BJ (cell line): ENCODE data around the gene TNK1. TPM values are rescaled to one million over a fixed set of nuclear protein-coding genes. Genes with fewer than 3 reads are reported as not detected.
A peak's percentile ranks its signal among the peaks of the same experiment; 100 is the strongest.

Source experiments
- CTCF ChIA-PET: fragments of 350-600 bp; formaldehyde crosslinking; extraction: SDS; loops from one replicate; lab custom pipeline; 2021; ENCODE audit warnings: antibody characterized with exemption, inconsistent platforms; lab: Yijun Ruan, JAX
- POLR2A ChIA-PET: fragments of 300-600 bp; sonication (Branson Sonifier 250); formaldehyde crosslinking; extraction: SDS; loops from one replicate; lab custom pipeline; 2021; ENCODE audit warnings: antibody characterized with exemption; lab: Charles Lee
- DNase-seq: peaks from one replicate; pipeline ENCODE4 v3.0.0-alpha.2; 2011; ENCODE audit warnings: low read depth
- H3K27me3 ChIP-seq: 2 replicates; pipeline ENCODE4 v1.6.0; 2011; ENCODE audit warnings: low read length; ENCODE audit not compliant: control insufficient read depth, insufficient read depth
- H3K36me3 ChIP-seq: 2 replicates; pipeline ENCODE4 v1.5.1; 2011; ENCODE audit warnings: low read length; ENCODE audit not compliant: control insufficient read depth, insufficient read depth
- H3K4me3 ChIP-seq: 2 replicates; pipeline ENCODE4 v1.5.1; 2011; ENCODE audit warnings: low read depth, mild to moderate bottlenecking, control low read depth, low read length
- polyA plus RNA-seq: library from polyadenylated mRNA; depleted of rRNA; stranded (reverse); fragments of >200 nt; gene quantifications from 2 replicates; pipeline ENCODE4 v1.2.3, GENCODE V29; 2011
- TF ChIP-seq, protein P1 (sequence below): IDR thresholded peaks from 2 replicates; pipeline ENCODE4 v1.5.1; 2011; ENCODE audit warnings: low read depth, mild to moderate bottlenecking, control low read depth, inconsistent platforms, low read length, moderate library complexity; ENCODE audit not compliant: insufficient read depth

TNK1 gene
- polyA plus RNA-seq, 1 experiment, result 2.2 TPM

- TF ChIP-seq, protein P1, sequence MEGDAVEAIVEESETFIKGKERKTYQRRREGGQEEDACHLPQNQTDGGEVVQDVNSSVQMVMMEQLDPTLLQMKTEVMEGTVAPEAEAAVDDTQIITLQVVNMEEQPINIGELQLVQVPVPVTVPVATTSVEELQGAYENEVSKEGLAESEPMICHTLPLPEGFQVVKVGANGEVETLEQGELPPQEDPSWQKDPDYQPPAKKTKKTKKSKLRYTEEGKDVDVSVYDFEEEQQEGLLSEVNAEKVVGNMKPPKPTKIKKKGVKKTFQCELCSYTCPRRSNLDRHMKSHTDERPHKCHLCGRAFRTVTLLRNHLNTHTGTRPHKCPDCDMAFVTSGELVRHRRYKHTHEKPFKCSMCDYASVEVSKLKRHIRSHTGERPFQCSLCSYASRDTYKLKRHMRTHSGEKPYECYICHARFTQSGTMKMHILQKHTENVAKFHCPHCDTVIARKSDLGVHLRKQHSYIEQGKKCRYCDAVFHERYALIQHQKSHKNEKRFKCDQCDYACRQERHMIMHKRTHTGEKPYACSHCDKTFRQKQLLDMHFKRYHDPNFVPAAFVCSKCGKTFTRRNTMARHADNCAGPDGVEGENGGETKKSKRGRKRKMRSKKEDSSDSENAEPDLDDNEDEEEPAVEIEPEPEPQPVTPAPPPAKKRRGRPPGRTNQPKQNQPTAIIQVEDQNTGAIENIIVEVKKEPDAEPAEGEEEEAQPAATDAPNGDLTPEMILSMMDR, result no peak
- Histone ChIP-seq H3K4me3 (no peak overlapping the region), H3K36me3 (peaks cover 21% of the 10 kb centered on the region), H3K27me3 (no peaks in the 10 kb centered on the region)
- DNase-seq, result no peak
- ChIA-PET CTCF (interaction anchor here (1.7 kb wide), 1 partner anchor 35 kb away, joined by 4 read pairs; no protein-coding TSS in a partner anchor), POLR2A (no interaction called here)
Observed at GRCh38 chr17:7391307-7391706, 10.4 kb downstream of the TNK1 start.

- Histone ChIP-seq H3K27me3 (no peaks in the 10 kb centered on the region), H3K36me3 (peaks cover 19% of the 10 kb centered on the region), H3K4me3 (peak overlapping the region; percentile 89)
- POLR2A ChIA-PET, result no interaction called here
- TF ChIP-seq, protein P1, result no peak
- DNase-seq, result no peak
- CTCF ChIA-PET, result interaction anchor here (1.4 kb wide), 1 partner anchor 168 kb away, joined by 4 read pairs; no protein-coding TSS in a partner anchor
Observed at GRCh38 chr17:7392696-7393612, 12.1 kb downstream of the TNK1 start.

DNA sequence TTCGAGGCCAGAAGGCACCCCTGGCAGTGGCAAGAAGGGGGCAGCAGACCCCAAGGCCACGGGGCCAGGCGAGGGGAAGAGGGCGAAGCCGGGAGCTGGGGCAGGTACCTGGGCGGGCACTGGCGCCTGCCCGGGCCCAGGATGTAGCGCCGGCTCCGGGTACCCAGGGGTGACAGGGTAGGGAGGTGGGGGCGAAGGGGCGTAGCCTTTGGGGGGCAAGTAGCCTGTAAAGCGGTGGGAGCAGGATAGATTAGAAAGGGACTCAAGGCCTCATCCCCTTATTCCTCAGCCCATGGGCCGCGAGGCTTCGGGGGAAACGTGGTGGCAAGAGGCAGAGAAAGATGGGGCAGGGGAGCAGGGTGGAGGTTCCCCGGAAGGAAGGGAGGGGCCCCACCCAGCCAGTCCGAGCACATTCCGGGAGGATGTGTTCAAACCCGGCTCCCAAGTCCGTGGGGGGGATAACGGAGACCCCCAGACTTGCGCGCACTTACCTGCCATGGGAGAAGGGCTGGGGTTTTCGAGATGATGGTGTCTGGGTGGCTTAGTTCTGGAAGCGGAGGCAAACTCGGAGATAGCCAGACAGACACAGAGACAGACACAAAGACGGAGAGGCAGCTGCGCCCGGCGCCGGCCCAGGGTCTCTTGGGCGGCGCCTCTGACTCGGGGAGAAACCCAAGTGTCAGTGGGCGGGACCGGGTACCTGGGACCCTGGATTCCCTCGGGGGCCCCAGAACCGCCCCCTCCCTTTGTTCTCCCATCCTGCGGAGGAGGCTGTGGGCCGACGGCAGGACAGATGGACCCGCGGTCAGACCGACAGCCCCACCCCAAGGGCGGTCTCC is 12.9 kb downstream of the TNK1 start:
- peaks cover 13% of the 10 kb centered on the region for H3K36me3 ChIP-seq
- POLR2A ChIA-PET, result interaction anchor here (0.6 kb wide), 1 partner anchor 10 kb away, joined by 3 read pairs; the partner anchor contains the start of gene TMEM256
- no peaks in the 10 kb centered on the region for H3K27me3 ChIP-seq
- CTCF ChIA-PET, result interaction anchor here (1.4 kb wide), 1 partner anchor 38 kb away, joined by 7 read pairs; no protein-coding TSS in a partner anchor
- TF ChIP-seq, protein P1, result peak; percentile 35
- no peak for DNase-seq
- peak overlapping the region; percentile 89 for H3K4me3 ChIP-seq

DNA sequence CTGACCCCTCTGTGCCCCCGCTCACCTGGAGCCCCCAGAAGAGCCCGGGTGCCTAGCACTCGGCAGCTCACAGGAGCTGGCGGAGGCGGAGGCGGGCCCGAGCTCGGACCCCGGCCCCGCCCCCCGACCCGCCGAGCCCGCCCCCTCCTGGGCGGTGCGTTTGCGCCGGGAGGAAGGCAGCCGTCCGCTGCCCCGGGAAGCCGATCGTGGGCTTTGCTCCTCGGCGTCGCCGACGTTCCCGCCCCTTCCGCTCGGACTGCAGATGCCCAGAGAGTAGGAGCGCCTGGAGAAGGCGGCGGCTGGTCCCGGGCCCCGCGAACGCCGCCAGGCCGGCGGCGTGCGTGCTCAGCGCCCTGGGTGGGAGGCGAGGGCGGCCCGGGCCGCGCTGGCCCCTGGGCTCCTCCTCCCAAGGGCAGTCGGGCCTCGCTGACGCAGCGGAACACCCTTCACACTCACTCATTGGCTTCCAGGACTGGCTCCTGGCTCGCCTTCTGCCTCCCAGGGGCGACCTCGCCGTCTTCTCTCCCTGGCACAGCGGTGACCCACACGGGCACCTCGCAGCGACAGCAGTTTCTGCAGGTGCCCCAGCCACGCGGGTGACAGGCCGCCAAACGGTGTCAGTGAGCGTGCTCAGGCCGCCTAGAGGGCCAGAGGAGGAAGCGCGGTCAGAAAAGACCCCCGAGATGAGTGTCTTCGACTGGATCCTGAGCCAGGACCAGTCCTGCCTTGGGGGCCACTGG is 13.7 kb downstream of the TNK1 start, which contains the start of gene PLSCR3:
Gene PLSCR3 (minus strand): TSS at position 74 of the 740 bp plus-strand sequence. CDS start 415 bp downstream, outside the sequence.
- Histone ChIP-seq H3K4me3 (peak within 1 kb of the TSS; percentile 89), H3K36me3 (peaks cover 9% of the 10 kb centered on the region), H3K27me3 (no peaks in the 10 kb centered on the region)
- DNase-seq, result peak; percentile 45
- ChIA-PET CTCF (interaction anchor here (1.4 kb wide), 1 partner anchor 39 kb away, joined by 7 read pairs; no protein-coding TSS in a partner anchor), POLR2A (interaction anchor here (0.6 kb wide), 1 partner anchor 10 kb away, joined by 3 read pairs; the partner anchor contains the start of gene TMEM256)
- TF ChIP-seq, protein P1, result peak; percentile 64
